Measurements from ENCODE around the gene TNNT2. TPM values are rescaled to one million over a fixed set of nuclear protein-coding genes. Genes with fewer than 3 reads are reported as not detected.

The TNNT2 gene
- total and polyA plus RNA-seq, 2 of the 13 experiments (the other 11 are each of a cell fraction or from before 2014, with no cell fraction given): 0.20 to 0.63 TPM

- Histone ChIP-seq H3K9me3 (ENCODE audit: low read length) (no peaks in the 10 kb centered on the region), H3K36me3 (replicated peaks in 1 of 2; ENCODE audit: control insufficient read depth in 1 of 2, insufficient read depth in 2 of 2, low read length in 2 of 2) (no peaks in the 10 kb centered on the region), H3K4me3 (replicated peaks in 1 of 3; ENCODE audit: insufficient read depth in 1 of 3, low read depth in 2 of 3, low read length in 3 of 3) (no peak overlapping the region), H3K27me3 (ENCODE audit: control insufficient read depth in 1 of 2, insufficient read depth in 2 of 2, low read length in 2 of 2) (peaks cover 9 to 39% of the 10 kb centered on the region in 2 experiments), H3K4me1 (ENCODE audit: insufficient read depth, low read length) (no peaks in the 10 kb centered on the region), H2AFZ (ENCODE audit: low read length) (no peak overlapping the region), H3K27ac (ENCODE audit: extremely low read length, insufficient read depth, low read length) (no peak overlapping the region), H3K79me2 (ENCODE audit: insufficient read depth, low read length) (no peaks in the 10 kb centered on the region), H3K9ac (ENCODE audit: insufficient read depth, low read depth, low read length) (no peak overlapping the region), H3K4me2 (ENCODE audit: low read depth, low read length) (no peak overlapping the region), H4K20me1 (ENCODE audit: insufficient read depth, low read length) (no peaks in the 10 kb centered on the region)
- ChIA-PET POLR2A (no interaction called here), CTCF (ENCODE audit: low intra/inter-chr PET ratio, low total read pairs) (interaction anchor here (2.8 kb wide), 1 partner anchor 106 kb away, joined by 37 read pairs; no protein-coding TSS in a partner anchor)
- 11% methylated on average over 5 of the region's 7 CpGs for WGBS (ENCODE audit: low lambda C conversion rate)
- no TSS peak for BruUV-seq (replicated peaks)
- FAIRE-seq: no peak
- no peak for TF ChIP-seq NFYB (CRISPR knock-in tag; IDR thresholded peaks at IDR 0.05)
- TF ChIP-seq ZNF383 (CRISPR knock-in tag; IDR thresholded peaks at IDR 0.05; ENCODE audit: borderline replicate concordance): no peak
- no peak for TF ChIP-seq HOXA7 (CRISPR knock-in tag; IDR thresholded peaks at IDR 0.05)
- no peak for TF ChIP-seq DMAP1 (CRISPR knock-in tag; IDR thresholded peaks at IDR 0.05)
- TF ChIP-seq PTBP1 (IDR thresholded peaks at IDR 0.05; ENCODE audit: low read depth, low read length, poor library complexity, severe bottlenecking): no peak
- TF ChIP-seq, protein P1, sequence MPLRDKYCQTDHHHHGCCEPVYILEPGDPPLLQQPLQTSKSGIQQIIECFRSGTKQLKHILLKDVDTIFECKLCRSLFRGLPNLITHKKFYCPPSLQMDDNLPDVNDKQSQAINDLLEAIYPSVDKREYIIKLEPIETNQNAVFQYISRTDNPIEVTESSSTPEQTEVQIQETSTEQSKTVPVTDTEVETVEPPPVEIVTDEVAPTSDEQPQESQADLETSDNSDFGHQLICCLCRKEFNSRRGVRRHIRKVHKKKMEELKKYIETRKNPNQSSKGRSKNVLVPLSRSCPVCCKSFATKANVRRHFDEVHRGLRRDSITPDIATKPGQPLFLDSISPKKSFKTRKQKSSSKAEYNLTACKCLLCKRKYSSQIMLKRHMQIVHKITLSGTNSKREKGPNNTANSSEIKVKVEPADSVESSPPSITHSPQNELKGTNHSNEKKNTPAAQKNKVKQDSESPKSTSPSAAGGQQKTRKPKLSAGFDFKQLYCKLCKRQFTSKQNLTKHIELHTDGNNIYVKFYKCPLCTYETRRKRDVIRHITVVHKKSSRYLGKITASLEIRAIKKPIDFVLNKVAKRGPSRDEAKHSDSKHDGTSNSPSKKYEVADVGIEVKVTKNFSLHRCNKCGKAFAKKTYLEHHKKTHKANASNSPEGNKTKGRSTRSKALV (CRISPR knock-in tag; IDR thresholded peaks at IDR 0.05): no peak
- TF ChIP-seq SNRNP70 (IDR thresholded peaks at IDR 0.05; ENCODE audit: low read depth, low read length): no peak
- DNase-seq (ENCODE audit: low spot score): no peak
- no peak for ATAC-seq
- intact Hi-C loops (cut with micrococcal nuclease; ENCODE audit: unreplicated experiment): no loop called here
- in situ Hi-C loops (cut with HindIII; ENCODE audit: extremely low pct_ligation_motif_present, low pct_unique_long_range_greater_than_20kb): no loop called here
Observed at GRCh38 chr1:201360486-201360885, 17.0 kb downstream of the TNNT2 start.

- no peak overlapping the region for H3K27ac ChIP-seq (ENCODE audit: extremely low read length, insufficient read depth, low read length)
- intact Hi-C loops (cut with micrococcal nuclease; ENCODE audit: unreplicated experiment): no loop called here
- POLR2A ChIA-PET: no interaction called here
- TF ChIP-seq YEATS2 (CRISPR knock-in tag; IDR thresholded peaks at IDR 0.05; ENCODE audit: borderline replicate concordance) (no peak), RORA (CRISPR knock-in tag; IDR thresholded peaks at IDR 0.05) (no peak), ZFP90 (CRISPR knock-in tag; IDR thresholded peaks at IDR 0.05; ENCODE audit: borderline replicate concordance) (no peak), ZC3H4 (CRISPR knock-in tag; IDR thresholded peaks at IDR 0.05; ENCODE audit: borderline replicate concordance) (no peak), NR2C2 (CRISPR knock-in tag; IDR thresholded peaks at IDR 0.05; ENCODE audit: borderline replicate concordance) (no peak), ZNF510 (CRISPR knock-in tag; IDR thresholded peaks at IDR 0.05; ENCODE audit: low read depth) (no peak), CEBPZ (IDR thresholded peaks at IDR 0.05; ENCODE audit: low read length) (no peak), ZNF10 (CRISPR knock-in tag; IDR thresholded peaks at IDR 0.05; ENCODE audit: borderline replicate concordance, low read depth) (no peak)
Observed at GRCh38 chr1:201359873-201360210, 17.6 kb downstream of the TNNT2 start.

More at GRCh38 chr1:201359873-201360210, 17.6 kb downstream of the TNNT2 start:
- H3K9me3 ChIP-seq (ENCODE audit: low read length): no peaks in the 10 kb centered on the region
- no peaks in the 10 kb centered on the region for H3K36me3 ChIP-seq (replicated peaks in 1 of 2; ENCODE audit: control insufficient read depth in 1 of 2, insufficient read depth in 2 of 2, low read length in 2 of 2)
- BruUV-seq (replicated peaks): no TSS peak
- no peak for FAIRE-seq
- no peaks in the 10 kb centered on the region for H3K4me1 ChIP-seq (ENCODE audit: insufficient read depth, low read length)
- H2AFZ ChIP-seq (ENCODE audit: low read length): no peak overlapping the region
- no peak overlapping the region for H3K4me3 ChIP-seq (replicated peaks in 1 of 3; ENCODE audit: insufficient read depth in 1 of 3, low read depth in 2 of 3, low read length in 3 of 3)
- no peaks in the 10 kb centered on the region for H4K20me1 ChIP-seq (ENCODE audit: insufficient read depth, low read length)
- WGBS (ENCODE audit: low lambda C conversion rate): 40% methylated on average over 1 of the region's 2 CpGs
- peaks cover 4 to 42% of the 10 kb centered on the region in 2 experiments for H3K27me3 ChIP-seq (ENCODE audit: control insufficient read depth in 1 of 2, insufficient read depth in 2 of 2, low read length in 2 of 2)
- no peak overlapping the region for H3K4me2 ChIP-seq (ENCODE audit: low read depth, low read length)
- DNase-seq (ENCODE audit: low spot score): no peak
- in situ Hi-C loops (cut with HindIII; ENCODE audit: extremely low pct_ligation_motif_present, low pct_unique_long_range_greater_than_20kb): no loop called here
- no peaks in the 10 kb centered on the region for H3K79me2 ChIP-seq (ENCODE audit: insufficient read depth, low read length)
- ATAC-seq: no peak
- CTCF ChIA-PET (ENCODE audit: low intra/inter-chr PET ratio, low total read pairs): interaction anchor here (2.8 kb wide), 1 partner anchor 105 kb away, joined by 37 read pairs; no protein-coding TSS in a partner anchor
- H3K9ac ChIP-seq (ENCODE audit: insufficient read depth, low read depth, low read length): no peak overlapping the region
